Heart left ventricle (tissue), 13 donors: Measurements from ENCODE around the gene STRA8.

Experiments used
- POLR2A ChIP-seq, 2 donors: fragments of 450-650 bp; IDR thresholded peaks; one replicate each; pipeline ENCODE4 v1.6.1; 2017; ENCODE audit warnings: antibody characterized with exemption in 2 of 2, mild to moderate bottlenecking in 2 of 2, moderate library complexity in 2 of 2
- TF ChIP-seq, protein P1 (sequence below), 12 donors: fragments of 200-600 bp; sonication (generic) in 4 of 12; IDR thresholded peaks; one replicate each; pipeline versions ENCODE4 v1.5.0 to v1.8.0; 2018 to 2022; ENCODE audit warnings: antibody characterized with exemption in 12 of 12, mild to moderate bottlenecking in 5 of 12
- donor health status: ischemic (EF 13 %, LVEDD 7.1; RV severe dilation, severe dysfunction).
- donor health status: DM: no; HTN: yes; CAD: no.
- donor health status: DM: no; HTN: no; CAD: no.
- donor health status: ischemic (EF 25% LVEDD 6.9; RV normal size, moderate dysfunction).
- donor health status: ischemic (EF 25% LVEDD 5.7; RV mildly dilated, moderate dysfunction).
- donor health status: ischemic (EF 35%, LVEDD 5.7; RV mildly dilated, moderate dysfunction).
- donor health status: nonischemic (EF 11% LVEDD 7.7; RV severe dilation, severe dysfunction).
- donor health status: DM: yes; HTN: yes; CAD: no.
- donor health status: PGD.
- donor health status: ischemic (EF 29% LVEDD 5.4; RV normal size, mild dysfunction).
- donor health status: nonischemic (EF 23%, LVEDD 6.1; RV moderate dilation, normal function).

- TF ChIP-seq, protein P1, sequence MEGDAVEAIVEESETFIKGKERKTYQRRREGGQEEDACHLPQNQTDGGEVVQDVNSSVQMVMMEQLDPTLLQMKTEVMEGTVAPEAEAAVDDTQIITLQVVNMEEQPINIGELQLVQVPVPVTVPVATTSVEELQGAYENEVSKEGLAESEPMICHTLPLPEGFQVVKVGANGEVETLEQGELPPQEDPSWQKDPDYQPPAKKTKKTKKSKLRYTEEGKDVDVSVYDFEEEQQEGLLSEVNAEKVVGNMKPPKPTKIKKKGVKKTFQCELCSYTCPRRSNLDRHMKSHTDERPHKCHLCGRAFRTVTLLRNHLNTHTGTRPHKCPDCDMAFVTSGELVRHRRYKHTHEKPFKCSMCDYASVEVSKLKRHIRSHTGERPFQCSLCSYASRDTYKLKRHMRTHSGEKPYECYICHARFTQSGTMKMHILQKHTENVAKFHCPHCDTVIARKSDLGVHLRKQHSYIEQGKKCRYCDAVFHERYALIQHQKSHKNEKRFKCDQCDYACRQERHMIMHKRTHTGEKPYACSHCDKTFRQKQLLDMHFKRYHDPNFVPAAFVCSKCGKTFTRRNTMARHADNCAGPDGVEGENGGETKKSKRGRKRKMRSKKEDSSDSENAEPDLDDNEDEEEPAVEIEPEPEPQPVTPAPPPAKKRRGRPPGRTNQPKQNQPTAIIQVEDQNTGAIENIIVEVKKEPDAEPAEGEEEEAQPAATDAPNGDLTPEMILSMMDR (IDR thresholded peaks at IDR 0.05) = peak; percentile 84 to 99 (median 96)
- no peak for TF ChIP-seq POLR2A (IDR thresholded peaks at IDR 0.05)
Observed at GRCh38 chr7:135281363-135281949, 47.8 kb downstream of the STRA8 start.
